IMR-90 (cell line): ENCODE data around the gene EPHB1. TPM values are rescaled to one million over a fixed set of nuclear protein-coding genes. Genes with fewer than 3 reads are reported as not detected.

Experiments used
- ATAC-seq: fragments of 200-7000 bp; cut with Tn5 transposase; 2 replicates; pipeline ENCODE4 v1.9.1; 2020; ENCODE audit warnings: low read depth, mild to moderate bottlenecking, moderate library complexity
- BruUV-seq: library from RNA; stranded (reverse); fragments of 400-500 nt; replicated peaks from 2 replicates; lab custom pipeline; 2021; lab: Mats Ljungman, UMichigan
- CTCF ChIA-PET: fragments of 300-600 bp; formaldehyde crosslinking; extraction: SDS; loops from one replicate; lab custom pipeline; 2021; ENCODE audit warnings: antibody characterized with exemption; lab: Yijun Ruan, JAX
- POLR2A ChIA-PET: fragments of 300-600 bp; sonication (Branson Sonifier 250); formaldehyde crosslinking; loops from one replicate; lab custom pipeline; 2022; ENCODE audit warnings: antibody characterized with exemption; ENCODE audit not compliant: unreplicated experiment; lab: Charles Lee
- DNase-seq: peaks from one replicate; pipeline ENCODE4 v3.0.0; 2013
- H2AFZ ChIP-seq: replicated peaks from 2 replicates; pipeline ENCODE3; 2013; ENCODE audit warnings: low read length, mild to moderate bottlenecking; ENCODE audit not compliant: poor library complexity
- H2AK5ac ChIP-seq: 2 replicates; pipeline ENCODE4 v1.6.1; 2013; ENCODE audit warnings: low read depth, low read length, inconsistent platforms
- H2AK9ac ChIP-seq: replicated peaks from 2 replicates; pipeline ENCODE3; 2013; ENCODE audit warnings: mild to moderate bottlenecking, low read depth, low read length, moderate library complexity; ENCODE audit not compliant: poor library complexity
- H2BK120ac ChIP-seq: 2 replicates; pipeline ENCODE4 v1.6.1; 2013; ENCODE audit warnings: low read depth, low read length, inconsistent platforms
- H2BK15ac ChIP-seq: 3 replicates; pipeline ENCODE4 v1.6.1; 2013; ENCODE audit warnings: low read depth, low read length, inconsistent platforms
- H2BK20ac ChIP-seq: 2 replicates; pipeline ENCODE4 v1.6.1; 2013; ENCODE audit warnings: low read depth, mild to moderate bottlenecking, inconsistent platforms, low read length, moderate library complexity
- H2BK5ac ChIP-seq: 2 replicates; pipeline ENCODE4 v1.6.1; 2013; ENCODE audit warnings: mild to moderate bottlenecking, low read depth, low read length, inconsistent platforms; ENCODE audit not compliant: poor library complexity, severe bottlenecking
- H3K14ac ChIP-seq: replicated peaks from 2 replicates; pipeline ENCODE4 v1.6.1; 2013; ENCODE audit warnings: low read depth, low read length, inconsistent platforms
- H3K18ac ChIP-seq: 2 replicates; pipeline ENCODE4 v1.6.1; 2013; ENCODE audit warnings: low read depth, low read length, control low read depth
- H3K23ac ChIP-seq: 2 replicates; pipeline ENCODE4 v1.6.1; 2013; ENCODE audit warnings: low read depth, low read length, inconsistent platforms
- H3K27ac ChIP-seq: 2 replicates; pipeline ENCODE4 v1.5.1; 2013; ENCODE audit warnings: mild to moderate bottlenecking, control low read depth, low read length; ENCODE audit not compliant: insufficient read depth
- H3K27me3 ChIP-seq: 2 replicates; pipeline ENCODE4 v1.6.1; 2013; ENCODE audit warnings: low read length; ENCODE audit not compliant: control insufficient read depth, insufficient read depth
- H3K36me3 ChIP-seq: 2 replicates; pipeline ENCODE4 v1.6.1; 2013; ENCODE audit warnings: low read length, mixed read lengths; ENCODE audit not compliant: control insufficient read depth, insufficient read depth
- H3K4ac ChIP-seq: 2 replicates; pipeline ENCODE4 v1.6.1; 2013; ENCODE audit warnings: low read depth, low read length, inconsistent platforms
- H3K4me1 ChIP-seq: 2 replicates; pipeline ENCODE4 v1.6.1; 2013; ENCODE audit warnings: low read length, mixed read lengths; ENCODE audit not compliant: control insufficient read depth, insufficient read depth
- H3K4me2 ChIP-seq: 2 replicates; pipeline ENCODE4 v1.6.1; 2013; ENCODE audit warnings: low read depth, mild to moderate bottlenecking, control low read depth, low read length, moderate library complexity
- H3K4me3 ChIP-seq: 2 replicates; pipeline ENCODE4 v1.5.1; 2013; ENCODE audit warnings: low read depth, mild to moderate bottlenecking, control low read depth, low read length, moderate library complexity; ENCODE audit not compliant: insufficient read depth
- H3K56ac ChIP-seq: 2 replicates; pipeline ENCODE4 v1.6.1; 2013; ENCODE audit warnings: low read length, inconsistent platforms; ENCODE audit not compliant: insufficient read depth; ENCODE audit errors: extremely low read depth
- H3K79me1 ChIP-seq, 2 experiments: 2 replicates each; pipeline ENCODE4 v1.6.1; 2013; ENCODE audit warnings: low read length in 2 of 2, inconsistent platforms in 1 of 2, low read depth in 1 of 2
- H3K9ac ChIP-seq: 2 replicates; pipeline ENCODE4 v1.6.1; 2013; ENCODE audit warnings: low read depth, low read length, control low read depth
- H3K9me1 ChIP-seq: 2 replicates; pipeline ENCODE4 v1.6.1; 2013; ENCODE audit warnings: low read length, inconsistent platforms; ENCODE audit not compliant: insufficient read depth
- H3K9me3 ChIP-seq: 2 replicates; pipeline ENCODE4 v1.6.1; 2013; ENCODE audit warnings: low read length; ENCODE audit not compliant: control insufficient read depth, insufficient read depth
- H4K20me1 ChIP-seq: 2 replicates; pipeline ENCODE4 v1.6.1; 2013; ENCODE audit warnings: low read length, inconsistent platforms; ENCODE audit not compliant: insufficient read depth
- H4K5ac ChIP-seq: 2 replicates; pipeline ENCODE4 v1.6.1; 2013; ENCODE audit warnings: mild to moderate bottlenecking, low read depth, low read length, control low read depth
- H4K8ac ChIP-seq, 2 experiments: 2 replicates each; pipeline ENCODE4 v1.6.1; 2013; ENCODE audit warnings: low read depth in 2 of 2, low read length in 2 of 2, control low read depth in 1 of 2, inconsistent platforms in 1 of 2
- H4K91ac ChIP-seq: 2 replicates; pipeline ENCODE4 v1.6.1; 2013; ENCODE audit warnings: low read depth, low read length, inconsistent platforms; ENCODE audit not compliant: insufficient read depth
- CEBPB ChIP-seq: IDR thresholded peaks from 2 replicates; pipeline ENCODE4 v1.6.1; 2012; ENCODE audit warnings: low read depth, low read length, improper control_type of control experiment
- CHD1 ChIP-seq: IDR thresholded peaks from 2 replicates; pipeline ENCODE4 v1.6.1; 2012; ENCODE audit warnings: low read depth, low read length, improper control_type of control experiment
- POLR2A ChIP-seq: IDR thresholded peaks from 2 replicates; pipeline ENCODE4 v1.6.1; 2012; ENCODE audit warnings: mild to moderate bottlenecking, low read depth, low read length
- WGBS, 2 experiments: methylation state at CpG; one replicate each; pipeline versions ENCODE4 v1.1.5 to v1.1.7; 2013; ENCODE audit warnings: missing lambda C conversion rate in 2 of 2; ENCODE audit not compliant: insufficient read length in 1 of 2; ENCODE audit errors: extremely low coverage in 2 of 2; 5-methylcytosine and 5-hydroxymethylcytosine counted together
- dilution Hi-C: fragments of 300-500 bp; cut with HindIII; formaldehyde crosslinking; loops from one replicate; pipeline ENCODE4 v1.14.3; 2018; ENCODE audit warnings: low sequenced_read_pairs; ENCODE audit not compliant: unreplicated experiment
- in situ Hi-C: fragments of 300-500 bp; cut with MboI; formaldehyde crosslinking; loops from 3 replicates; pipeline ENCODE4 v1.14.3; 2019; ENCODE audit warnings: low sequenced_read_pairs, inconsistent platforms, mixed read lengths
- intact Hi-C: fragments of 100-400 bp; cut with micrococcal nuclease; formaldehyde crosslinking; loops from 2 replicates; pipeline ENCODE4 v1.10.0; 2022
- polyA plus RNA-seq, 3 experiments: library from polyadenylated mRNA; depleted of rRNA; stranded (reverse); fragments of >200 nt; gene quantifications; 2 replicates each; pipeline ENCODE4 v1.2.3, GENCODE V29; 2012; ENCODE audit warnings: low replicate concordance in 1 of 3
- total RNA-seq: library from RNA; depleted of rRNA; stranded (reverse); fragments of >200 nt; gene quantifications from 2 replicates; pipeline ENCODE4 v1.2.3, GENCODE V29; 2012
- TF ChIP-seq, protein P1 (sequence below): fragments of 150-350 bp; IDR thresholded peaks from 2 replicates; pipeline ENCODE4 v1.6.1; 2016; ENCODE audit warnings: low read depth, mild to moderate bottlenecking, low read length, moderate library complexity, borderline replicate concordance
- TF ChIP-seq, protein P2 (sequence below): fragments of 150-350 bp; IDR thresholded peaks from 2 replicates; pipeline ENCODE4 v1.6.1; 2017; ENCODE audit warnings: mild to moderate bottlenecking, antibody characterized with exemption, low read length, low read depth

Gene EPHB1
- total and polyA plus RNA-seq, 2 of the 4 experiments (the other 2 are of a cell fraction), result 0.17 to 0.36 TPM

DNA sequence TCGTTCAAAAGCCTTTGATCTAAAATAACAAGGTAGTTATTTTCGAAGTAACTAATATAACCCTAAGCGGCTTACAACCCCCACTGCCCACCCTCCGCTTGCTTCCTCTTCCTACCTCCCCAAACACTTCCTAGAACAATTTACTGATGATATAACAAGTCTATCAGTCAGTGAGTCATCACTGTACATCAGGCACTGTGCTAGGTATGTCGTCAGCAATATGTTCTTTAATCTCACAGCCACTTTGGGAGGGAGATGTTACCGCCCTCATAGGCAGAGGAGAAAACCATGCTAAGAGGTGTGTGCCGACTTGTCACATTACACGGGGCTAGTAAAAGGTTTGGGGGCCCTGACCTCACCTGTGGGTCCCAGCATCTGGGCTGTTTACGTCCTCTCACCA lies 381.8 kb downstream of the EPHB1 start:
- Histone ChIP-seq H3K4me3 (no peak overlapping the region), H3K79me1 (no peaks in the 10 kb centered on the region), H3K14ac (no peak overlapping the region), H3K4me1 (no peaks in the 10 kb centered on the region), H4K91ac (no peak overlapping the region), H2AK9ac (no peak overlapping the region), H3K4me2 (no peak overlapping the region), H4K8ac (no peak overlapping the region), H2AK5ac (no peak overlapping the region), H2BK5ac (no peak overlapping the region), H3K9me1 (no peaks in the 10 kb centered on the region), H2AFZ (no peak overlapping the region), H3K9ac (no peak overlapping the region), H3K56ac (no peak overlapping the region), H4K5ac (no peak overlapping the region), H3K18ac (no peak overlapping the region), H4K20me1 (no peaks in the 10 kb centered on the region), H2BK20ac (no peak overlapping the region), H3K27ac (no peak overlapping the region), H2BK120ac (no peak overlapping the region), H3K27me3 (no peaks in the 10 kb centered on the region), H3K9me3 (no peaks in the 10 kb centered on the region; the same call in 1 of the 2 replicates), H3K23ac (no peak overlapping the region), H3K4ac (no peak overlapping the region), H2BK15ac (no peak overlapping the region), H3K36me3 (no peaks in the 10 kb centered on the region)
- ChIA-PET CTCF (no interaction called here), POLR2A (no interaction called here)
- intact Hi-C loops (no loop called here), in situ Hi-C loops (no loop called here), dilution Hi-C loops (no loop called here)
- TF ChIP-seq CHD1 (no peak), CEBPB (no peak), POLR2A (no peak)
- TF ChIP-seq, protein P1, sequence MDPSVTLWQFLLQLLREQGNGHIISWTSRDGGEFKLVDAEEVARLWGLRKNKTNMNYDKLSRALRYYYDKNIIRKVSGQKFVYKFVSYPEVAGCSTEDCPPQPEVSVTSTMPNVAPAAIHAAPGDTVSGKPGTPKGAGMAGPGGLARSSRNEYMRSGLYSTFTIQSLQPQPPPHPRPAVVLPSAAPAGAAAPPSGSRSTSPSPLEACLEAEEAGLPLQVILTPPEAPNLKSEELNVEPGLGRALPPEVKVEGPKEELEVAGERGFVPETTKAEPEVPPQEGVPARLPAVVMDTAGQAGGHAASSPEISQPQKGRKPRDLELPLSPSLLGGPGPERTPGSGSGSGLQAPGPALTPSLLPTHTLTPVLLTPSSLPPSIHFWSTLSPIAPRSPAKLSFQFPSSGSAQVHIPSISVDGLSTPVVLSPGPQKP, result no peak
- TF ChIP-seq, protein P2, sequence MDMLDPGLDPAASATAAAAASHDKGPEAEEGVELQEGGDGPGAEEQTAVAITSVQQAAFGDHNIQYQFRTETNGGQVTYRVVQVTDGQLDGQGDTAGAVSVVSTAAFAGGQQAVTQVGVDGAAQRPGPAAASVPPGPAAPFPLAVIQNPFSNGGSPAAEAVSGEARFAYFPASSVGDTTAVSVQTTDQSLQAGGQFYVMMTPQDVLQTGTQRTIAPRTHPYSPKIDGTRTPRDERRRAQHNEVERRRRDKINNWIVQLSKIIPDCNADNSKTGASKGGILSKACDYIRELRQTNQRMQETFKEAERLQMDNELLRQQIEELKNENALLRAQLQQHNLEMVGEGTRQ, result no peak
- no peak for ATAC-seq
- WGBS, 2 experiments, result no CpG with 5 or more reads among the region's 9 CpGs
- BruUV-seq, result no TSS peak
- no peak for DNase-seq
